Muscle of leg (tissue), 11 donors: ENCODE data around the gene OR12D1. TPM values are rescaled to one million over a fixed set of nuclear protein-coding genes. Genes with fewer than 3 reads are reported as not detected.

Experiments
- DNase-seq: peaks from one replicate; pipeline ENCODE4 v3.0.0; 2013
- H3K27ac ChIP-seq: one replicate; pipeline ENCODE4 v1.5.1; 2013; ENCODE audit warnings: mild to moderate bottlenecking, low read length, control low read depth
- H3K27me3 ChIP-seq: one replicate; pipeline ENCODE4 v1.6.1; 2013; ENCODE audit warnings: low read length; ENCODE audit not compliant: control insufficient read depth, insufficient read depth
- H3K36me3 ChIP-seq: one replicate; pipeline ENCODE4 v1.6.1; 2013; ENCODE audit warnings: low read length; ENCODE audit not compliant: control insufficient read depth, insufficient read depth
- H3K4me1 ChIP-seq: one replicate; pipeline ENCODE4 v1.6.1; 2013; ENCODE audit warnings: low read length; ENCODE audit not compliant: control insufficient read depth, insufficient read depth
- H3K4me3 ChIP-seq: one replicate; pipeline ENCODE4 v1.5.1; 2013; ENCODE audit warnings: low read length, control low read depth
- H3K9me3 ChIP-seq: replicated peaks from 2 replicates; pipeline ENCODE4 v1.6.1; 2013; ENCODE audit warnings: low read depth, low read length; ENCODE audit not compliant: control insufficient read depth
- WGBS: methylation state at CpG from one replicate; pipeline ENCODE4 v1.1.5; 2013; ENCODE audit warnings: missing lambda C conversion rate; ENCODE audit not compliant: insufficient coverage; 5-methylcytosine and 5-hydroxymethylcytosine counted together
- polyA plus RNA-seq, 8 donors: library from polyadenylated mRNA; unstranded; fragments of 120-200 nt; gene quantifications; one replicate each; pipeline versions ENCODE4 v1.2.1 to v1.2.3, GENCODE V29; 2013; ENCODE audit warnings: inconsistent platforms in 1 of 8, low replicate concordance in 1 of 8; ENCODE audit not compliant: insufficient read length in 8 of 8, insufficient read depth in 1 of 8
- total RNA-seq: library from RNA; stranded (reverse); fragments of 120-200 nt; gene quantifications from one replicate; pipeline ENCODE4 v1.2.4, GENCODE V29; 2013

OR12D1 gene
- total and polyA plus RNA-seq, 9 donors, result not detected

- Histone ChIP-seq H3K4me3 (no peak overlapping the region), H3K4me1 (no peaks in the 10 kb centered on the region), H3K9me3 (no peaks in the 10 kb centered on the region), H3K27ac (no peak overlapping the region), H3K36me3 (no peaks in the 10 kb centered on the region), H3K27me3 (no peaks in the 10 kb centered on the region)
- no peak for DNase-seq
- WGBS, result 83% methylated on average over 5 of the region's 6 CpGs
Observed at GRCh38 chr6:29462022-29462421, 47.3 kb downstream of the OR12D1 start.

- H3K27me3 ChIP-seq, result no peaks in the 10 kb centered on the region
- no peak overlapping the region for H3K27ac ChIP-seq
- no peak for DNase-seq
- WGBS, result no CpG with 5 or more reads among the region's 2 CpGs
- H3K9me3 ChIP-seq, result no peaks in the 10 kb centered on the region
- no peaks in the 10 kb centered on the region for H3K4me1 ChIP-seq
- H3K36me3 ChIP-seq, result no peaks in the 10 kb centered on the region
- H3K4me3 ChIP-seq, result no peak overlapping the region
Observed at GRCh38 chr6:29465279-29465678, 50.6 kb downstream of the OR12D1 start.

GRCh38 chr6:29465801-29466200 lies 51.1 kb downstream of the OR12D1 start:
- Histone ChIP-seq H3K27me3 (peaks cover 2% of the 10 kb centered on the region), H3K27ac (no peak overlapping the region), H3K9me3 (no peaks in the 10 kb centered on the region), H3K36me3 (no peaks in the 10 kb centered on the region), H3K4me3 (no peak overlapping the region), H3K4me1 (no peaks in the 10 kb centered on the region)
- DNase-seq, result peak; percentile 68
- WGBS, result no CpG with 5 or more reads among the region's 2 CpGs

GRCh38 chr6:29466241-29466640 lies 51.5 kb downstream of the OR12D1 start:
- Histone ChIP-seq H3K4me3 (no peak overlapping the region), H3K27ac (no peak overlapping the region), H3K9me3 (no peaks in the 10 kb centered on the region), H3K27me3 (peaks cover 2% of the 10 kb centered on the region), H3K36me3 (no peaks in the 10 kb centered on the region), H3K4me1 (no peaks in the 10 kb centered on the region)
- WGBS, result no CpG with 5 or more reads among the region's 6 CpGs
- DNase-seq, result no peak

Other genes starting within 250 kb of the OR12D1 start
- not detected for gene OR2J2, start 244.0 kb upstream of the OR12D1 start, total RNA-seq
- gene OR2J2, start 244.0 kb upstream of the OR12D1 start, polyA plus RNA-seq, result not detected
- not detected for gene OR14J1, start 113.2 kb upstream of the OR12D1 start, total RNA-seq
- under 1 TPM in 6 of 8 donors, not detected in 2; 0.02 to 0.12 (median 0.05) TPM for gene OR14J1, start 113.2 kb upstream of the OR12D1 start, polyA plus RNA-seq
- gene OR5V1, start 46.1 kb upstream of the OR12D1 start, total RNA-seq, result not detected
- gene OR5V1, start 46.1 kb upstream of the OR12D1 start, polyA plus RNA-seq, result not detected
- gene OR12D3, start 39.6 kb upstream of the OR12D1 start, total RNA-seq, result not detected
- gene OR12D3, start 39.6 kb upstream of the OR12D1 start, polyA plus RNA-seq, result not detected
- not detected for gene OR12D2, start 19.3 kb upstream of the OR12D1 start, total RNA-seq
- not detected for gene OR12D2, start 19.3 kb upstream of the OR12D1 start, polyA plus RNA-seq
- not detected for gene OR10C1, start 24.4 kb downstream of the OR12D1 start, total RNA-seq
- not detected for gene OR10C1, start 24.4 kb downstream of the OR12D1 start, polyA plus RNA-seq
- not detected for gene OR11A1, start 42.1 kb downstream of the OR12D1 start, total RNA-seq
- gene OR11A1, start 42.1 kb downstream of the OR12D1 start, polyA plus RNA-seq, result not detected
- not detected for gene OR2H1, start 42.2 kb downstream of the OR12D1 start, total RNA-seq
- gene OR2H1, start 42.2 kb downstream of the OR12D1 start, polyA plus RNA-seq, result under 1 TPM in 1 of 8 donors, not detected in 7; 0.14 TPM
- not detected for gene MAS1L, start 73.0 kb downstream of the OR12D1 start, total RNA-seq
- not detected for gene MAS1L, start 73.0 kb downstream of the OR12D1 start, polyA plus RNA-seq
- 0.31 TPM for gene UBD, start 144.8 kb downstream of the OR12D1 start, total RNA-seq
- 1 to 10 TPM in 1 of 8 donors, under 1 TPM in 6, not detected in 1; 0.15 to 1.6 (median 0.32) TPM for gene UBD, start 144.8 kb downstream of the OR12D1 start, polyA plus RNA-seq
- gene OR2H2, start 170.2 kb downstream of the OR12D1 start, total RNA-seq, result not detected
- under 1 TPM; 0.04 to 0.32 (median 0.15) TPM for gene OR2H2, start 170.2 kb downstream of the OR12D1 start, polyA plus RNA-seq
- 14.0 TPM for gene GABBR1, start 218.3 kb downstream of the OR12D1 start, total RNA-seq
- 10 to 100 TPM; 22.6 to 48.4 (median 37.0) TPM for gene GABBR1, start 218.3 kb downstream of the OR12D1 start, polyA plus RNA-seq
- not detected for gene MOG, start 242.2 kb downstream of the OR12D1 start, total RNA-seq
- gene MOG, start 242.2 kb downstream of the OR12D1 start, polyA plus RNA-seq, result not detected